DND-41 (cell line): Measurements from ENCODE around the gene ART4.

ENCODE experiments used
- ATAC-seq: fragments of 200-7000 bp; cut with Tn5 transposase; 3 replicates; pipeline ENCODE4 v1.9.1; 2021; ENCODE audit warnings: low read depth; ENCODE audit not compliant: insufficient read depth
- DNase-seq: peaks from one replicate; pipeline ENCODE4 v3.0.0-alpha.2; 2020
- H2AFZ ChIP-seq: 2 replicates; pipeline ENCODE4 v1.6.0; 2012; ENCODE audit warnings: low read depth, low read length
- H3K27ac ChIP-seq: 2 replicates; pipeline ENCODE4 v1.5.1; 2012; ENCODE audit warnings: low read length, inconsistent platforms
- H3K27me3 ChIP-seq: fragments of 200-600 bp; sonication (generic); 2 replicates; pipeline ENCODE4 v1.6.0; 2012; ENCODE audit warnings: low read length, mild to moderate bottlenecking, inconsistent platforms; ENCODE audit not compliant: insufficient read depth, poor library complexity
- H3K36me3 ChIP-seq: 2 replicates; pipeline ENCODE4 v1.5.1; 2012; ENCODE audit warnings: low read length, inconsistent platforms; ENCODE audit not compliant: insufficient read depth
- H3K4me1 ChIP-seq: 2 replicates; pipeline ENCODE4 v1.5.1; 2012; ENCODE audit warnings: mild to moderate bottlenecking, low read length; ENCODE audit not compliant: insufficient read depth
- H3K4me2 ChIP-seq: 2 replicates; pipeline ENCODE4 v1.6.0; 2012; ENCODE audit warnings: mild to moderate bottlenecking, moderate library complexity, low read length, inconsistent platforms; ENCODE audit not compliant: insufficient read depth
- H3K4me3 ChIP-seq, 2 experiments: fragments of 200-600 bp in 1 of 2; shearing (Covaris generic) in 1 of 2; 2 replicates each; pipeline ENCODE4 v1.5.1; 2012 to 2016; ENCODE audit warnings: inconsistent platforms in 2 of 2, low read length in 2 of 2, mild to moderate bottlenecking in 2 of 2, low read depth in 1 of 2, moderate library complexity in 1 of 2
- H3K79me2 ChIP-seq: 2 replicates; pipeline ENCODE4 v1.6.0; 2012; ENCODE audit warnings: low read length, inconsistent platforms; ENCODE audit not compliant: insufficient read depth
- H3K9ac ChIP-seq: 2 replicates; pipeline ENCODE4 v1.6.0; 2012; ENCODE audit warnings: low read depth, mild to moderate bottlenecking, inconsistent platforms, low read length, moderate library complexity
- H3K9me3 ChIP-seq: 2 replicates; pipeline ENCODE4 v1.5.1; 2012; ENCODE audit warnings: low read length, moderate library complexity, mild to moderate bottlenecking, inconsistent platforms; ENCODE audit not compliant: insufficient read depth, severe bottlenecking
- H4K20me1 ChIP-seq: 2 replicates; pipeline ENCODE4 v1.6.0; 2012; ENCODE audit warnings: low read length; ENCODE audit not compliant: insufficient read depth
- CTCF ChIP-seq: IDR thresholded peaks from 2 replicates; pipeline ENCODE4 v1.5.1; 2012; ENCODE audit warnings: borderline replicate concordance, low read length, moderate library complexity, mild to moderate bottlenecking; ENCODE audit not compliant: poor library complexity, severe bottlenecking; ENCODE audit errors: extremely low read depth
- EZH2 ChIP-seq: IDR thresholded peaks from 3 replicates; pipeline ENCODE4 v1.6.1; 2012; ENCODE audit warnings: borderline replicate concordance, low read depth, mild to moderate bottlenecking, moderate library complexity, low read length, inconsistent platforms; ENCODE audit not compliant: severe bottlenecking

ART4 gene

GRCh38 chr12:14844401-14844800 lies 1.1 kb upstream of the ART4 start:
- TF ChIP-seq EZH2 (no peak), CTCF (no peak)
- Histone ChIP-seq H3K4me1 (peaks cover 11% of the 10 kb centered on the region), H3K79me2 (no peaks in the 10 kb centered on the region), H3K9ac (no peak overlapping the region), H3K4me2 (no peak overlapping the region), H3K27me3 (no peaks in the 10 kb centered on the region), H4K20me1 (no peaks in the 10 kb centered on the region), H3K9me3 (no peaks in the 10 kb centered on the region), H3K27ac (no peak overlapping the region), H3K4me3 (no peak overlapping the region), H2AFZ (no peak overlapping the region), H3K36me3 (no peaks in the 10 kb centered on the region)
- no peak for ATAC-seq
- DNase-seq = no peak

- Histone ChIP-seq H4K20me1 (no peaks in the 10 kb centered on the region), H3K4me3 (no peak overlapping the region), H3K9ac (no peak overlapping the region), H3K27me3 (no peaks in the 10 kb centered on the region), H3K4me2 (no peak overlapping the region), H3K36me3 (no peaks in the 10 kb centered on the region), H3K4me1 (peaks cover 11% of the 10 kb centered on the region), H2AFZ (no peak overlapping the region), H3K27ac (no peak overlapping the region), H3K9me3 (no peaks in the 10 kb centered on the region), H3K79me2 (no peaks in the 10 kb centered on the region)
- no peak for TF ChIP-seq CTCF
- TF ChIP-seq EZH2 = no peak
- ATAC-seq (no peak), DNase-seq (no peak)
Observed at GRCh38 chr12:14842315-14842714, 1.0 kb downstream of the ART4 start.

- no peak overlapping the region for H2AFZ ChIP-seq
- H3K4me1 ChIP-seq = peaks cover 11% of the 10 kb centered on the region
- H3K36me3 ChIP-seq = no peaks in the 10 kb centered on the region
- no peak for DNase-seq
- no peaks in the 10 kb centered on the region for H3K27me3 ChIP-seq
- TF ChIP-seq EZH2 (no peak), CTCF (no peak)
- no peaks in the 10 kb centered on the region for H3K9me3 ChIP-seq
- no peak overlapping the region for H3K4me3 ChIP-seq
- ATAC-seq = no peak
- no peak overlapping the region for H3K27ac ChIP-seq
- no peak overlapping the region for H3K9ac ChIP-seq
- H4K20me1 ChIP-seq = no peaks in the 10 kb centered on the region
- H3K79me2 ChIP-seq = no peaks in the 10 kb centered on the region
- no peak overlapping the region for H3K4me2 ChIP-seq
Observed at GRCh38 chr12:14841761-14842160, 1.6 kb downstream of the ART4 start.

- ATAC-seq = no peak
- no peaks in the 10 kb centered on the region for H3K27me3 ChIP-seq
- H3K79me2 ChIP-seq = no peaks in the 10 kb centered on the region
- H4K20me1 ChIP-seq = no peaks in the 10 kb centered on the region
- H3K9me3 ChIP-seq = no peaks in the 10 kb centered on the region
- H3K4me2 ChIP-seq = no peak overlapping the region
- H3K9ac ChIP-seq = no peak overlapping the region
- peaks cover 3% of the 10 kb centered on the region for H3K4me1 ChIP-seq
- DNase-seq = no peak
- no peaks in the 10 kb centered on the region for H3K36me3 ChIP-seq
- H3K27ac ChIP-seq = no peak overlapping the region
- H2AFZ ChIP-seq = no peak overlapping the region
- TF ChIP-seq EZH2 = no peak
- TF ChIP-seq CTCF = no peak
- H3K4me3 ChIP-seq = no peak overlapping the region
Observed at GRCh38 chr12:14840616-14841015, 2.7 kb downstream of the ART4 start.
